PC-9 (cell line): ENCODE results near the gene CDH1. TPM values are rescaled to one million over a fixed set of nuclear protein-coding genes. Genes with fewer than 3 reads are reported as not detected.
A peak's percentile ranks its signal among the peaks of the same experiment; 100 is the strongest.

Source experiments
- BruUV-seq: library from RNA; stranded (reverse); fragments of 400-500 nt; replicated peaks from 2 replicates; lab custom pipeline; 2021; lab: Mats Ljungman, UMichigan
- CTCF ChIA-PET: fragments of 300-600 bp; sonication (Branson Sonifier 250); formaldehyde crosslinking; loops from one replicate; lab custom pipeline; 2022; ENCODE audit warnings: antibody characterized with exemption; lab: Charles Lee
- POLR2A ChIA-PET: fragments of 300-600 bp; sonication (Branson Sonifier 250); formaldehyde crosslinking; loops from one replicate; lab custom pipeline; 2022; ENCODE audit warnings: antibody characterized with exemption; ENCODE audit not compliant: unreplicated experiment; lab: Charles Lee
- DNase-seq, 2 experiments: peaks; one replicate each; pipeline versions ENCODE4 v3.0.0 to v3.0.0-alpha.2; 2015 to 2022; ENCODE audit warnings: mixed read lengths in 1 of 2
- H2AFZ ChIP-seq: fragments of 200-600 bp; sonication (generic); 2 replicates; pipeline ENCODE4 v1.8.1; 2017; ENCODE audit warnings: antibody characterized with exemption
- H3F3A ChIP-seq: fragments of 200-600 bp; sonication (generic); 2 replicates; pipeline ENCODE4 v1.8.1; 2017; ENCODE audit warnings: antibody characterized with exemption, mild to moderate bottlenecking, low read depth; ENCODE audit not compliant: insufficient read depth
- H3K27ac ChIP-seq: fragments of 200-600 bp; sonication (generic); 2 replicates; pipeline ENCODE4 v1.6.1; 2016; ENCODE audit warnings: mixed run types
- H3K27me3 ChIP-seq: fragments of 200-600 bp; sonication (generic); 2 replicates; pipeline ENCODE4 v1.6.1; 2016; ENCODE audit warnings: low read depth, mixed run types; ENCODE audit not compliant: insufficient read depth
- H3K36me3 ChIP-seq: fragments of 200-600 bp; sonication (generic); 2 replicates; pipeline ENCODE4 v1.6.1; 2016; ENCODE audit warnings: low read depth, mixed run types
- H3K4me1 ChIP-seq: fragments of 200-600 bp; sonication (generic); replicated peaks from 2 replicates; pipeline ENCODE4 v1.6.1; 2016; ENCODE audit warnings: mixed run types; ENCODE audit not compliant: insufficient read depth
- H3K4me2 ChIP-seq: fragments of 200-600 bp; sonication (generic); 2 replicates; pipeline ENCODE4 v1.6.1; 2017; ENCODE audit warnings: mixed run types
- H3K4me3 ChIP-seq: fragments of 200-600 bp; sonication (generic); 2 replicates; pipeline ENCODE4 v1.6.1; 2016; ENCODE audit warnings: mixed run types
- H3K79me2 ChIP-seq: fragments of 200-600 bp; sonication (generic); 2 replicates; pipeline ENCODE4 v1.6.1; 2017; ENCODE audit warnings: low read depth, mixed run types
- H3K9me2 ChIP-seq: fragments of 200-600 bp; sonication (generic); 2 replicates; pipeline ENCODE4 v1.8.1; 2017; ENCODE audit warnings: mild to moderate bottlenecking; ENCODE audit not compliant: insufficient read depth
- H3K9me3 ChIP-seq: fragments of 200-600 bp; sonication (generic); 2 replicates; pipeline ENCODE4 v1.8.1; 2016; ENCODE audit warnings: low read depth; ENCODE audit not compliant: insufficient read depth
- H4K20me1 ChIP-seq: fragments of 200-600 bp; sonication (generic); 2 replicates; pipeline ENCODE4 v1.8.1; 2017; ENCODE audit not compliant: insufficient read depth
- EZH2 ChIP-seq: fragments of 200-600 bp; sonication (generic); IDR thresholded peaks from 2 replicates; pipeline ENCODE4 v1.8.0; 2017; ENCODE audit warnings: antibody characterized with exemption, low read depth
- intact Hi-C: fragments of 100-400 bp; cut with micrococcal nuclease; formaldehyde crosslinking; loops from one replicate; pipeline ENCODE4 v1.10.0; 2022; ENCODE audit not compliant: unreplicated experiment
- total RNA-seq: library from RNA; stranded (reverse); gene quantifications from 2 replicates; pipeline ENCODE4 v1.2.3, GENCODE V29; 2021
- TF ChIP-seq, protein P1 (sequence below): fragments of 200-600 bp; sonication (generic); conservative IDR thresholded peaks from 2 replicates; pipeline ENCODE4 v1.6.1; 2017; ENCODE audit warnings: mixed run types, antibody characterized with exemption, mild to moderate bottlenecking, moderate library complexity

The CDH1 gene
- total RNA-seq, 1 experiment from 2014 or later: 120 TPM

- Histone ChIP-seq H3K9me2 (no peaks in the 10 kb centered on the region), H3K4me3 (no peak overlapping the region), H3K27ac (no peak overlapping the region), H3F3A (peaks cover 38% of the 10 kb centered on the region), H3K36me3 (no peaks in the 10 kb centered on the region), H3K79me2 (peaks cover 74% of the 10 kb centered on the region), H3K9me3 (no peaks in the 10 kb centered on the region), H3K4me1 (peaks cover 54% of the 10 kb centered on the region), H3K4me2 (no peak overlapping the region), H2AFZ (no peak overlapping the region), H3K27me3 (no peaks in the 10 kb centered on the region), H4K20me1 (peaks cover 10% of the 10 kb centered on the region; the same call in 1 of the 2 replicates)
- no TSS peak for BruUV-seq
- ChIA-PET POLR2A (no interaction called here), CTCF (no interaction called here)
- TF ChIP-seq, protein P1, sequence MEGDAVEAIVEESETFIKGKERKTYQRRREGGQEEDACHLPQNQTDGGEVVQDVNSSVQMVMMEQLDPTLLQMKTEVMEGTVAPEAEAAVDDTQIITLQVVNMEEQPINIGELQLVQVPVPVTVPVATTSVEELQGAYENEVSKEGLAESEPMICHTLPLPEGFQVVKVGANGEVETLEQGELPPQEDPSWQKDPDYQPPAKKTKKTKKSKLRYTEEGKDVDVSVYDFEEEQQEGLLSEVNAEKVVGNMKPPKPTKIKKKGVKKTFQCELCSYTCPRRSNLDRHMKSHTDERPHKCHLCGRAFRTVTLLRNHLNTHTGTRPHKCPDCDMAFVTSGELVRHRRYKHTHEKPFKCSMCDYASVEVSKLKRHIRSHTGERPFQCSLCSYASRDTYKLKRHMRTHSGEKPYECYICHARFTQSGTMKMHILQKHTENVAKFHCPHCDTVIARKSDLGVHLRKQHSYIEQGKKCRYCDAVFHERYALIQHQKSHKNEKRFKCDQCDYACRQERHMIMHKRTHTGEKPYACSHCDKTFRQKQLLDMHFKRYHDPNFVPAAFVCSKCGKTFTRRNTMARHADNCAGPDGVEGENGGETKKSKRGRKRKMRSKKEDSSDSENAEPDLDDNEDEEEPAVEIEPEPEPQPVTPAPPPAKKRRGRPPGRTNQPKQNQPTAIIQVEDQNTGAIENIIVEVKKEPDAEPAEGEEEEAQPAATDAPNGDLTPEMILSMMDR: no peak
- no peak for TF ChIP-seq EZH2
- intact Hi-C loops: no loop called here
- DNase-seq: no peak
Measured at GRCh38 chr16:68759062-68759461, 22.0 kb downstream of the CDH1 start.

DNA sequence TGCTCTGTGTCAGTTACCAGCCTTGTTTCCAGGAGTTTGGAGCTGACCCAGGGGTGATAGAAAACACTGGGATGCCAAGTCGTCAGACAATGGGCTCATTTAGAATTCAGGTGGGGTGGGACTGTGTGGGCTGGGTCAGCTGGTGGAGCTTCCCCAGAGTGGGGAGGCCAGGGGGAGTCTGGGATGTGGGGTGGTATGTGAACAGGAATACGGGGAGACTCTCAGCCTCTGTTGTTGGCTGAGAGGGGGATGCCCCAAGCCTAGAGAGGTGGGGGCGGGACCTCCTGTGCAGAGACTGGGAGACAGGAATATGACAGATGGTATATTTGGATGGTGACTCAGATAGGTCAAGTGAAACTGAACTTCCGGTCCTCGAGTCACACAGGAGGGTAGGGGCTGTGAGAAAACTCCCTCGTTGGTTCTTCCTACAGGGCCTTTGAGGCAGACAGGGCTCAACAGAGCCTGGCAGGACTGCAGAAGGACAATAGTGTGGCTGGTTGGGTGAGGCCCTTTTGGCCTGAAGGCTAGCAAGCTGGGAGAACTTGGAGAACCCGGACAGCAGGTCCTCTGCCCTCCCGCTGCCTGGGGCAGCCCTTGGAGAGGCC lies 23.7 kb downstream of the CDH1 start:
- ChIA-PET CTCF (interaction anchor here (0.6 kb wide), 1 partner anchor 9 kb away, joined by 3 read pairs; no protein-coding TSS in a partner anchor), POLR2A (interaction anchor here (0.6 kb wide), 1 partner anchor 955 kb away, joined by 3 read pairs; the partner anchor contains the start of gene RANBP10)
- TSS peak; percentile 40 for BruUV-seq
- no peaks in the 10 kb centered on the region for H3K36me3 ChIP-seq
- no peak overlapping the region for H3K4me3 ChIP-seq
- H2AFZ ChIP-seq: no peak overlapping the region
- peaks cover 80% of the 10 kb centered on the region for H3K79me2 ChIP-seq
- peak; percentile 73 to 85 for DNase-seq
- peak overlapping the region; percentile 81 for H3K27ac ChIP-seq
- intact Hi-C loops: loop anchor here (1.0 to 2.0 kb wide), 2 partner anchors 18 to 53 kb away; no protein-coding TSS in a partner anchor
- peak overlapping the region; percentile 20 for H3K4me2 ChIP-seq
- H3K27me3 ChIP-seq: no peaks in the 10 kb centered on the region
- TF ChIP-seq EZH2: no peak
- TF ChIP-seq, protein P1: no peak
- H3K4me1 ChIP-seq: peaks cover 36% of the 10 kb centered on the region
- H3K9me2 ChIP-seq: no peaks in the 10 kb centered on the region
- H3F3A ChIP-seq: peaks cover 21% of the 10 kb centered on the region
- peaks cover 9% of the 10 kb centered on the region; the same call in 1 of the 2 replicates for H4K20me1 ChIP-seq
- no peaks in the 10 kb centered on the region for H3K9me3 ChIP-seq

- Histone ChIP-seq H3K4me2 (no peak overlapping the region), H3K9me3 (no peaks in the 10 kb centered on the region), H3K9me2 (no peaks in the 10 kb centered on the region), H3K27me3 (no peaks in the 10 kb centered on the region), H3K79me2 (peaks cover 73% of the 10 kb centered on the region), H4K20me1 (no peaks in the 10 kb centered on the region), H3K36me3 (no peaks in the 10 kb centered on the region), H3K4me1 (peaks cover 20% of the 10 kb centered on the region), H3K27ac (no peak overlapping the region), H3F3A (peaks cover 7% of the 10 kb centered on the region; the same call in 1 of the 2 replicates), H3K4me3 (no peak overlapping the region), H2AFZ (no peak overlapping the region)
- CTCF ChIA-PET: no interaction called here
- no peak for DNase-seq
- TF ChIP-seq, protein P1: no peak
- no peak for TF ChIP-seq EZH2
- intact Hi-C loops: no loop called here
- no TSS peak for BruUV-seq
- POLR2A ChIA-PET: no interaction called here
Measured at GRCh38 chr16:68762996-68763756, 26.1 kb downstream of the CDH1 start.
